ENCODE data around the gene PRKCE. TPM values are rescaled to one million over a fixed set of nuclear protein-coding genes. Genes with fewer than 3 reads are reported as not detected.
A peak's percentile ranks its signal among the peaks of the same experiment; 100 is the strongest.
"Not testable (repeated sequence)": the region's sequence is repeated elsewhere in the genome, so short reads cannot be mapped to it uniquely, and the experiment has no call there.

PRKCE gene
- total RNA-seq, 2 experiments from 2014 or later, result 12.5 to 13.6 TPM

- ChIA-PET CTCF (no interaction called here), POLR2A (no interaction called here)
- H3K27ac Mint-ChIP-seq, result no peak overlapping the region
- no peaks in the 10 kb centered on the region for H3K4me1 Mint-ChIP-seq (ENCODE audit: low read depth)
- H3K4me3 Mint-ChIP-seq, result no peak overlapping the region
- intact Hi-C loops (cut with micrococcal nuclease), result no loop called here
- H3K27me3 Mint-ChIP-seq, result peaks cover 5% of the 10 kb centered on the region
- H3K36me3 Mint-ChIP-seq, result peaks cover 9% of the 10 kb centered on the region
- H3K9me3 Mint-ChIP-seq, result peaks cover 20% of the 10 kb centered on the region
- no peak for DNase-seq
Measured at GRCh38 chr2:46208766-46209165, 557.3 kb downstream of the PRKCE start.

- CTCF ChIA-PET, result interaction anchor here (0.9 kb wide), 1 partner anchor 8 kb away, joined by 4 read pairs; no protein-coding TSS in a partner anchor
- no peak overlapping the region for H3K27ac Mint-ChIP-seq
- H3K36me3 Mint-ChIP-seq, result peaks cover 15% of the 10 kb centered on the region
- peaks cover 23% of the 10 kb centered on the region for H3K9me3 Mint-ChIP-seq
- peaks cover 3% of the 10 kb centered on the region for H3K27me3 Mint-ChIP-seq
- no peak overlapping the region for H3K4me3 Mint-ChIP-seq
- POLR2A ChIA-PET, result no interaction called here
- no peak for DNase-seq
- no peaks in the 10 kb centered on the region for H3K4me1 Mint-ChIP-seq (ENCODE audit: low read depth)
- intact Hi-C loops (cut with micrococcal nuclease), result no loop called here
Measured at GRCh38 chr2:46210063-46210462, 558.6 kb downstream of the PRKCE start.

- Mint-ChIP-seq H3K27ac (no peak overlapping the region), H3K9me3 (peaks cover 25% of the 10 kb centered on the region), H3K36me3 (peaks cover 15% of the 10 kb centered on the region), H3K4me3 (no peak overlapping the region), H3K27me3 (peaks cover 5% of the 10 kb centered on the region), H3K4me1 (ENCODE audit: low read depth) (no peaks in the 10 kb centered on the region)
- intact Hi-C loops (cut with micrococcal nuclease), result no loop called here
- no peak for DNase-seq
- CTCF ChIA-PET, result no interaction called here
- POLR2A ChIA-PET, result no interaction called here
Measured at GRCh38 chr2:46211461-46211860, 560.0 kb downstream of the PRKCE start.

GRCh38 chr2:46213906-46214305, 562.4 kb downstream of the PRKCE start:
- ChIA-PET POLR2A (no interaction called here), CTCF (no interaction called here)
- no peak for DNase-seq
- Mint-ChIP-seq H3K27me3 (peaks cover 2% of the 10 kb centered on the region), H3K4me1 (ENCODE audit: low read depth) (no peaks in the 10 kb centered on the region), H3K27ac (no peak overlapping the region), H3K4me3 (no peak overlapping the region), H3K9me3 (peaks cover 27% of the 10 kb centered on the region), H3K36me3 (peaks cover 15% of the 10 kb centered on the region)
- intact Hi-C loops (cut with micrococcal nuclease), result no loop called here

GRCh38 chr2:46216213-46216612, 564.7 kb downstream of the PRKCE start:
- Mint-ChIP-seq H3K4me3 (no peak overlapping the region), H3K27ac (no peak overlapping the region), H3K9me3 (peaks cover 16% of the 10 kb centered on the region), H3K4me1 (ENCODE audit: low read depth) (no peaks in the 10 kb centered on the region), H3K36me3 (peaks cover 17% of the 10 kb centered on the region), H3K27me3 (peaks cover 8% of the 10 kb centered on the region)
- no peak for DNase-seq
- POLR2A ChIA-PET, result no interaction called here
- CTCF ChIA-PET, result no interaction called here
- intact Hi-C loops (cut with micrococcal nuclease), result no loop called here

GRCh38 chr2:46223514-46223913, 572.0 kb downstream of the PRKCE start:
- intact Hi-C loops (cut with micrococcal nuclease); H3K27ac Mint-ChIP-seq; POLR2A ChIA-PET; H3K36me3 Mint-ChIP-seq; H3K4me3 Mint-ChIP-seq; H3K9me3 Mint-ChIP-seq; DNase-seq: not testable (repeated sequence)
- Mint-ChIP-seq H3K27me3 (peaks cover 13% of the 10 kb centered on the region), H3K4me1 (ENCODE audit: low read depth) (peaks cover 49% of the 10 kb centered on the region)
- CTCF ChIA-PET, result interaction anchor here (0.7 kb wide), 1 partner anchor 230 kb away, joined by 3 read pairs; no protein-coding TSS in a partner anchor

GRCh38 chr2:46225150-46225625, 573.7 kb downstream of the PRKCE start:
- H3K4me3 Mint-ChIP-seq, result no peak overlapping the region
- ChIA-PET CTCF (interaction anchor here (1.7 kb wide), 1 partner anchor 160 kb away, joined by 3 read pairs; no protein-coding TSS in a partner anchor), POLR2A (interaction anchor here (0.5 to 1.0 kb wide), 2 partner anchors 14 to 162 kb away, joined by 3 read pairs; no protein-coding TSS in a partner anchor)
- H3K4me1 Mint-ChIP-seq (ENCODE audit: low read depth), result peaks cover 66% of the 10 kb centered on the region
- H3K9me3 Mint-ChIP-seq, result peaks cover 3% of the 10 kb centered on the region
- peak overlapping the region; percentile 50 for H3K27ac Mint-ChIP-seq
- intact Hi-C loops (cut with micrococcal nuclease), result loop anchor here (2.0 to 5.0 kb wide), 2 partner anchors 14 to 72 kb away; partner anchors contain the start of gene EPAS1
- H3K27me3 Mint-ChIP-seq, result peaks cover 9% of the 10 kb centered on the region
- DNase-seq, result no peak
- peaks cover 1% of the 10 kb centered on the region for H3K36me3 Mint-ChIP-seq

GRCh38 chr2:46225730-46226129, 574.3 kb downstream of the PRKCE start:
- ChIA-PET CTCF (interaction anchor here (1.7 kb wide), 1 partner anchor 160 kb away, joined by 3 read pairs; no protein-coding TSS in a partner anchor), POLR2A (no interaction called here)
- H3K27me3 Mint-ChIP-seq, result peaks cover 6% of the 10 kb centered on the region
- H3K4me1 Mint-ChIP-seq (ENCODE audit: low read depth), result peaks cover 71% of the 10 kb centered on the region
- DNase-seq, result no peak
- no peak overlapping the region for H3K27ac Mint-ChIP-seq
- no peak overlapping the region for H3K4me3 Mint-ChIP-seq
- peaks cover 3% of the 10 kb centered on the region for H3K9me3 Mint-ChIP-seq
- H3K36me3 Mint-ChIP-seq, result peaks cover 1% of the 10 kb centered on the region
- intact Hi-C loops (cut with micrococcal nuclease), result loop anchor here (2.0 to 5.0 kb wide), 2 partner anchors 13 to 72 kb away; partner anchors contain the start of gene EPAS1

- ChIA-PET POLR2A (no interaction called here), CTCF (interaction anchor here (1.2 kb wide), 1 partner anchor 164 kb away, joined by 5 read pairs; no protein-coding TSS in a partner anchor)
- Mint-ChIP-seq H3K36me3 (no peaks in the 10 kb centered on the region), H3K27me3 (peaks cover 6% of the 10 kb centered on the region), H3K9me3 (peaks cover 3% of the 10 kb centered on the region), H3K27ac (peak overlapping the region; percentile 14), H3K4me3 (no peak overlapping the region), H3K4me1 (ENCODE audit: low read depth) (peaks cover 72% of the 10 kb centered on the region)
- intact Hi-C loops (cut with micrococcal nuclease), result loop anchor here (5.0 kb wide), 1 partner anchor 71 kb away; the partner anchor contains the start of gene EPAS1
- DNase-seq, result no peak
Measured at GRCh38 chr2:46226620-46227019, 575.1 kb downstream of the PRKCE start.

- POLR2A ChIA-PET, result no interaction called here
- peak overlapping the region; percentile 14 for H3K27ac Mint-ChIP-seq
Measured at GRCh38 chr2:46227022-46227421, 575.5 kb downstream of the PRKCE start.

GRCh38 chr2:46227674-46228289, 576.3 kb downstream of the PRKCE start:
- Mint-ChIP-seq H3K9me3 (peaks cover 3% of the 10 kb centered on the region), H3K4me1 (ENCODE audit: low read depth) (peaks cover 71% of the 10 kb centered on the region), H3K27ac (no peak overlapping the region), H3K4me3 (no peak overlapping the region), H3K27me3 (peaks cover 2% of the 10 kb centered on the region), H3K36me3 (no peaks in the 10 kb centered on the region)
- intact Hi-C loops (cut with micrococcal nuclease), result loop anchor here (2.0 to 5.0 kb wide), 4 partner anchors 41 to 195 kb away; partner anchors contain the start of gene EPAS1
- ChIA-PET CTCF (interaction anchor here (1.2 to 3.2 kb wide), 3 partner anchors 11 to 165 kb away, joined by 5 to 31 read pairs (median 7); no protein-coding TSS in a partner anchor), POLR2A (no interaction called here)
- no peak for DNase-seq

More at GRCh38 chr2:46227022-46227421, 575.5 kb downstream of the PRKCE start:
- Mint-ChIP-seq H3K4me3 (no peak overlapping the region), H3K9me3 (peaks cover 3% of the 10 kb centered on the region), H3K36me3 (no peaks in the 10 kb centered on the region), H3K27me3 (peaks cover 5% of the 10 kb centered on the region), H3K4me1 (ENCODE audit: low read depth) (peaks cover 72% of the 10 kb centered on the region)
- CTCF ChIA-PET, result interaction anchor here (1.2 kb wide), 1 partner anchor 164 kb away, joined by 5 read pairs; no protein-coding TSS in a partner anchor
- intact Hi-C loops (cut with micrococcal nuclease), result loop anchor here (5.0 kb wide), 1 partner anchor 70 kb away; the partner anchor contains the start of gene EPAS1
- DNase-seq, result no peak

All from activated CD4-positive, alpha-beta memory T cell treated with anti-CD3 and anti-CD28 coated beads for 36 hours (primary cell).